GM23248 (cell line): ENCODE results near the gene STARD10. TPM values are rescaled to one million over a fixed set of nuclear protein-coding genes. Genes with fewer than 3 reads are reported as not detected.

Source experiments
- DNase-seq: peaks from one replicate; pipeline ENCODE4 v3.0.0-alpha.2; 2015
- H2AFZ ChIP-seq: fragments of 200-600 bp; sonication (generic); 2 replicates; pipeline ENCODE4 v1.6.1; 2016; ENCODE audit warnings: antibody characterized with exemption
- H3F3A ChIP-seq: fragments of 200-600 bp; sonication (generic); 2 replicates; pipeline ENCODE4 v1.6.1; 2016; ENCODE audit warnings: mild to moderate bottlenecking, antibody characterized with exemption, mixed run types; ENCODE audit not compliant: insufficient read depth
- H3K27ac ChIP-seq: fragments of 200-600 bp; sonication (generic); 2 replicates; pipeline ENCODE4 v1.5.1; 2016; ENCODE audit warnings: mild to moderate bottlenecking
- H3K27me3 ChIP-seq: fragments of 200-600 bp; sonication (generic); replicated peaks from 2 replicates; pipeline ENCODE4 v1.6.1; 2016; ENCODE audit warnings: mild to moderate bottlenecking; ENCODE audit not compliant: insufficient read depth
- H3K36me3 ChIP-seq: fragments of 200-600 bp; sonication (generic); 2 replicates; pipeline ENCODE4 v1.6.1; 2016; ENCODE audit warnings: low read depth, mild to moderate bottlenecking
- H3K4me1 ChIP-seq: fragments of 200-600 bp; sonication (generic); 2 replicates; pipeline ENCODE4 v1.6.1; 2016; ENCODE audit warnings: mild to moderate bottlenecking; ENCODE audit not compliant: insufficient read depth
- H3K4me2 ChIP-seq: fragments of 200-600 bp; sonication (generic); one replicate; pipeline ENCODE4 v1.6.1; 2016; ENCODE audit warnings: mild to moderate bottlenecking; ENCODE audit not compliant: unreplicated experiment
- H3K4me3 ChIP-seq: fragments of 200-600 bp; sonication (generic); 2 replicates; pipeline ENCODE4 v1.5.1; 2016; ENCODE audit warnings: mild to moderate bottlenecking
- H3K79me2 ChIP-seq: fragments of 200-600 bp; sonication (generic); 2 replicates; pipeline ENCODE4 v1.6.1; 2016; ENCODE audit warnings: mild to moderate bottlenecking; ENCODE audit not compliant: insufficient read depth
- H3K9ac ChIP-seq: fragments of 200-600 bp; sonication (generic); 2 replicates; pipeline ENCODE4 v1.6.1; 2016; ENCODE audit warnings: mild to moderate bottlenecking
- H3K9me2 ChIP-seq: fragments of 200-600 bp; sonication (generic); 2 replicates; pipeline ENCODE4 v1.6.1; 2016; ENCODE audit warnings: mixed run types, mild to moderate bottlenecking, moderate library complexity; ENCODE audit not compliant: insufficient read depth
- H3K9me3 ChIP-seq: fragments of 200-600 bp; sonication (generic); one replicate; pipeline ENCODE4 v1.6.1; 2017; ENCODE audit warnings: low read depth
- H4K20me1 ChIP-seq: fragments of 200-600 bp; sonication (generic); 2 replicates; pipeline ENCODE4 v1.6.0; 2016; ENCODE audit not compliant: insufficient read depth
- EZH2 ChIP-seq: fragments of 200-600 bp; sonication (generic); IDR thresholded peaks from 2 replicates; pipeline ENCODE4 v1.6.1; 2018; ENCODE audit warnings: antibody characterized with exemption, mild to moderate bottlenecking; ENCODE audit not compliant: insufficient read depth, poor library complexity, severe bottlenecking
- EZH2phosphoT487 ChIP-seq: fragments of 200-600 bp; sonication (generic); IDR thresholded peaks from 2 replicates; pipeline ENCODE4 v1.6.1; 2018; ENCODE audit warnings: antibody characterized with exemption, moderate library complexity, mild to moderate bottlenecking, low read depth; ENCODE audit not compliant: insufficient read depth
- WGBS, 2 experiments: methylation state at CpG; one replicate each; pipeline ENCODE4 v1.1.6; 2015 to 2017; ENCODE audit warnings: low lambda C conversion rate in 2 of 2, low coverage in 1 of 2; ENCODE audit errors: missing lambda C conversion rate in 2 of 2; 5-methylcytosine and 5-hydroxymethylcytosine counted together
- in situ Hi-C: fragments of 300-500 bp; cut with MboI; formaldehyde crosslinking; loops from 2 replicates; pipeline ENCODE4 v1.15.0; 2020
- polyA plus RNA-seq: library from polyadenylated mRNA; unstranded; fragments of >200 nt; fragmentation: Nextera tagmentation; extraction: Ambion mirVana; gene quantifications from 2 replicates; pipeline ENCODE4 v1.2.1, GENCODE V29; 2016
- total RNA-seq: library from RNA; depleted of rRNA; stranded (reverse); fragments of >200 nt; shearing (Covaris generic); gene quantifications from 2 replicates; pipeline ENCODE4 v1.2.3, GENCODE V29; 2014

STARD10 gene
- total and polyA plus RNA-seq, 2 experiments from 2014 or later, result 6.6 to 14.7 TPM

- in situ Hi-C loops, result no loop called here
- H3K9me2 ChIP-seq, result no peaks in the 10 kb centered on the region
- no peaks in the 10 kb centered on the region for H3K36me3 ChIP-seq
- H3K9me3 ChIP-seq, result no peaks in the 10 kb centered on the region
- peak within 1 kb of the TSS; percentile 95 for H3K4me2 ChIP-seq
- H2AFZ ChIP-seq, result peak within 1 kb of the TSS; percentile 80
- H4K20me1 ChIP-seq, result no peaks in the 10 kb centered on the region
- WGBS, 2 experiments, result 2 to 3% methylated on average over 18 to 40 of the region's 51 CpGs
- H3K79me2 ChIP-seq, result peaks cover 19% of the 10 kb centered on the region; the same call in 1 of the 2 replicates
- H3K9ac ChIP-seq, result peak within 1 kb of the TSS; percentile 78
- H3K4me3 ChIP-seq, result peak within 1 kb of the TSS; percentile 90
- H3K4me1 ChIP-seq, result peaks cover 14% of the 10 kb centered on the region
- no peak for TF ChIP-seq EZH2phosphoT487
- no peak for TF ChIP-seq EZH2
- DNase-seq, result peak; percentile 81
- peak within 1 kb of the TSS; percentile 38 for H3K27ac ChIP-seq
- H3F3A ChIP-seq, result 0 out of 2 replicates have a peak, but pooled peaks cover 4% of the 10 kb centered on the region
- H3K27me3 ChIP-seq, result no peaks in the 10 kb centered on the region
These were observed 41.5 kb downstream of the STARD10 start, which contains the start of gene ARAP1 for GRCh38 chr11:72752088-72752914. ARAP1 (minus strand) TSS chr11:72752408; CDS start chr11:72727128, 25,280 bp downstream.

GRCh38 chr11:72751116-72752087 is 42.4 kb downstream of the STARD10 start:
- TF ChIP-seq EZH2 (no peak), EZH2phosphoT487 (no peak)
- Histone ChIP-seq H3K27me3 (no peaks in the 10 kb centered on the region), H3K9ac (peak overlapping the region; percentile 78), H3K9me3 (no peaks in the 10 kb centered on the region), H4K20me1 (no peaks in the 10 kb centered on the region), H3K4me1 (peaks cover 14% of the 10 kb centered on the region), H3K9me2 (no peaks in the 10 kb centered on the region), H3K27ac (no peak overlapping the region), H3K79me2 (peaks cover 19% of the 10 kb centered on the region; the same call in 1 of the 2 replicates), H3K4me3 (peak overlapping the region; percentile 90), H2AFZ (peak overlapping the region; percentile 80), H3K36me3 (no peaks in the 10 kb centered on the region), H3F3A (0 out of 2 replicates have a peak, but pooled peaks cover 4% of the 10 kb centered on the region), H3K4me2 (peak overlapping the region; percentile 95)
- no peak for DNase-seq
- in situ Hi-C loops, result no loop called here
- WGBS, 2 experiments, result 38% methylated on average over 15 to 17 of the region's 19 CpGs

GRCh38 chr11:72750556-72751115 is 43.2 kb downstream of the STARD10 start:
- TF ChIP-seq EZH2 (no peak), EZH2phosphoT487 (no peak)
- Histone ChIP-seq H3K4me3 (no peak overlapping the region), H3K36me3 (no peaks in the 10 kb centered on the region), H3K27me3 (no peaks in the 10 kb centered on the region), H3K4me2 (peak overlapping the region; percentile 95), H3K9me3 (no peaks in the 10 kb centered on the region), H4K20me1 (no peaks in the 10 kb centered on the region), H3F3A (0 out of 2 replicates have a peak, but pooled peaks cover 4% of the 10 kb centered on the region), H3K27ac (no peak overlapping the region), H3K9ac (no peak overlapping the region), H3K79me2 (peaks cover 19% of the 10 kb centered on the region; the same call in 1 of the 2 replicates), H3K4me1 (peaks cover 14% of the 10 kb centered on the region), H2AFZ (no peak overlapping the region), H3K9me2 (no peaks in the 10 kb centered on the region)
- in situ Hi-C loops, result no loop called here
- no peak for DNase-seq
- WGBS, 2 experiments, result 65 to 81% methylated on average over 2 of the region's 2 CpGs

GRCh38 chr11:72750086-72750485 is 43.8 kb downstream of the STARD10 start:
- Histone ChIP-seq H2AFZ (no peak overlapping the region), H3K4me2 (no peak overlapping the region), H3K9ac (no peak overlapping the region), H3K9me3 (no peaks in the 10 kb centered on the region), H3K79me2 (peaks cover 19% of the 10 kb centered on the region; the same call in 1 of the 2 replicates), H3K36me3 (no peaks in the 10 kb centered on the region), H3K4me1 (peaks cover 14% of the 10 kb centered on the region), H4K20me1 (no peaks in the 10 kb centered on the region), H3K4me3 (no peak overlapping the region), H3F3A (0 out of 2 replicates have a peak, but pooled peaks cover 4% of the 10 kb centered on the region), H3K27me3 (no peaks in the 10 kb centered on the region), H3K27ac (no peak overlapping the region), H3K9me2 (no peaks in the 10 kb centered on the region)
- no peak for TF ChIP-seq EZH2phosphoT487
- TF ChIP-seq EZH2, result no peak
- WGBS, 2 experiments, result 75 to 79% methylated on average over 3 to 9 of the region's 9 CpGs
- in situ Hi-C loops, result no loop called here
- no peak for DNase-seq
